HepG2 (cell line): ENCODE results near the gene OR1I1. TPM values are rescaled to one million over a fixed set of nuclear protein-coding genes. Genes with fewer than 3 reads are reported as not detected.

Source experiments
- BCL6 ChIP-seq: IDR thresholded peaks from 2 replicates; pipeline ENCODE4 v1.6.1; 2016; ENCODE audit warnings: missing genetic modification reagents, missing compliant biosample characterization
- DPF2 ChIP-seq: sonication (generic); formaldehyde crosslinking; IDR thresholded peaks from 2 replicates; pipeline ENCODE4 v1.4.0; 2020; ENCODE audit warnings: mild to moderate bottlenecking, low read depth, missing genetic modification reagents, borderline replicate concordance
- ELF1 ChIP-seq: sonication (generic); formaldehyde crosslinking; IDR thresholded peaks from 2 replicates; pipeline ENCODE4 v1.4.0; 2020; ENCODE audit warnings: missing genetic modification reagents
- ERF ChIP-seq: IDR thresholded peaks from 2 replicates; pipeline ENCODE4 v1.6.1; 2018; ENCODE audit warnings: missing biosample characterization, missing genetic modification reagents
- JDP2 ChIP-seq: sonication (generic); formaldehyde crosslinking; IDR thresholded peaks from 2 replicates; pipeline ENCODE4 v1.8.1; 2022; ENCODE audit warnings: missing genetic modification reagents, borderline replicate concordance
- KLF6 ChIP-seq: IDR thresholded peaks from 2 replicates; pipeline ENCODE4 v1.8.0; 2016; ENCODE audit warnings: missing biosample characterization, missing genetic modification reagents
- MXD4 ChIP-seq: IDR thresholded peaks from 2 replicates; pipeline ENCODE4 v1.6.1; 2016; ENCODE audit warnings: mild to moderate bottlenecking, missing biosample characterization, missing genetic modification reagents
- NCOR1 ChIP-seq: fragments of 200-600 bp; sonication (generic); IDR thresholded peaks from 2 replicates; pipeline ENCODE4 v1.7.0; 2017; ENCODE audit warnings: antibody characterized with exemption, low read length, borderline replicate concordance
- POGZ ChIP-seq: sonication (generic); formaldehyde crosslinking; IDR thresholded peaks from 2 replicates; pipeline ENCODE4 v1.4.0; 2020; ENCODE audit warnings: mild to moderate bottlenecking, missing genetic modification reagents
- RNF2 ChIP-seq: fragments of 450-650 bp; conservative IDR thresholded peaks from 2 replicates; pipeline ENCODE4 v1.6.1; 2016; ENCODE audit warnings: low read depth
- SP2 ChIP-seq: sonication (generic); formaldehyde crosslinking; IDR thresholded peaks from 2 replicates; pipeline ENCODE4 v1.5.1; 2020; ENCODE audit warnings: mild to moderate bottlenecking, missing genetic modification reagents
- ZNF143 ChIP-seq: sonication (generic); formaldehyde crosslinking; IDR thresholded peaks from 2 replicates; pipeline ENCODE4 v1.4.0; 2020; ENCODE audit warnings: missing genetic modification reagents
- ZNF367 ChIP-seq: sonication (generic); formaldehyde crosslinking; IDR thresholded peaks from 2 replicates; pipeline ENCODE4 v1.4.0; 2020; ENCODE audit warnings: missing genetic modification reagents, borderline replicate concordance
- ZNF547 ChIP-seq: sonication (generic); formaldehyde crosslinking; IDR thresholded peaks from 2 replicates; pipeline ENCODE4 v1.5.1; 2020; ENCODE audit warnings: mild to moderate bottlenecking, missing genetic modification reagents
- ZNF564 ChIP-seq: sonication (generic); formaldehyde crosslinking; IDR thresholded peaks from 2 replicates; pipeline ENCODE4 v1.8.1; 2023; ENCODE audit warnings: mild to moderate bottlenecking, missing genetic modification reagents
- ZNF616 ChIP-seq: sonication (generic); formaldehyde crosslinking; IDR thresholded peaks from 2 replicates; pipeline ENCODE4 v1.5.0; 2020; ENCODE audit warnings: low read depth, mild to moderate bottlenecking, missing genetic modification reagents
- ZSCAN29 ChIP-seq: sonication (generic); formaldehyde crosslinking; conservative IDR thresholded peaks from 2 replicates; pipeline ENCODE4 v1.4.0; 2020; ENCODE audit warnings: mild to moderate bottlenecking, missing genetic modification reagents
- ZSCAN9 ChIP-seq: IDR thresholded peaks from 2 replicates; pipeline ENCODE4 v1.6.1; 2016; ENCODE audit warnings: borderline replicate concordance
- polyA plus RNA-seq, 8 experiments: library from polyadenylated mRNA; depleted of rRNA in 3 of 8; stranded (reverse) in 7 of 8; unstranded in 1 of 8; fragments of >200 nt; fragmentation: Illumina TruSeq in 4 of 8; extraction: Trizol in 4 of 8; gene quantifications; 2 replicates each; pipeline versions ENCODE4 v1.2.1 to v1.2.3, GENCODE V29; 2011 to 2016; ENCODE audit warnings: low read depth in 4 of 8, missing spikeins in 1 of 8, mixed read lengths in 1 of 8; ENCODE audit not compliant: insufficient read depth in 1 of 8
- total RNA-seq, 5 experiments: library from RNA; depleted of rRNA; stranded (reverse); fragments of >200 nt; fragmentation: Illumina TruSeq; extraction: Trizol; gene quantifications; 2 replicates each; pipeline ENCODE4 v1.2.3, GENCODE V29; 2016; ENCODE audit warnings: low read depth in 1 of 5
- TF ChIP-seq, protein P1 (sequence below): sonication (generic); formaldehyde crosslinking; IDR thresholded peaks from 2 replicates; pipeline ENCODE4 v1.4.0; 2020; ENCODE audit warnings: missing genetic modification reagents, borderline replicate concordance
- TF ChIP-seq, protein P2 (sequence below): sonication (generic); formaldehyde crosslinking; IDR thresholded peaks from 2 replicates; pipeline ENCODE4 v1.5.1; 2020; ENCODE audit warnings: mild to moderate bottlenecking, missing genetic modification reagents, moderate library complexity
- TF ChIP-seq, protein P3 (sequence below): IDR thresholded peaks from 2 replicates; pipeline ENCODE4 v1.6.1; 2016; ENCODE audit warnings: mild to moderate bottlenecking, missing biosample characterization, missing genetic modification reagents
- TF ChIP-seq, protein P4 (sequence below): sonication (generic); formaldehyde crosslinking; IDR thresholded peaks from 2 replicates; pipeline ENCODE4 v1.4.0; 2020; ENCODE audit warnings: missing genetic modification reagents, low read depth, mild to moderate bottlenecking, borderline replicate concordance
- TF ChIP-seq, protein P5 (sequence below): sonication (generic); formaldehyde crosslinking; IDR thresholded peaks from 2 replicates; pipeline ENCODE4 v1.4.0; 2020; ENCODE audit warnings: mild to moderate bottlenecking, missing genetic modification reagents

The OR1I1 gene
- total and polyA plus RNA-seq, 2 of the 13 experiments (the other 11 are each of a cell fraction or from before 2014, with no cell fraction given), result not detected

DNA sequence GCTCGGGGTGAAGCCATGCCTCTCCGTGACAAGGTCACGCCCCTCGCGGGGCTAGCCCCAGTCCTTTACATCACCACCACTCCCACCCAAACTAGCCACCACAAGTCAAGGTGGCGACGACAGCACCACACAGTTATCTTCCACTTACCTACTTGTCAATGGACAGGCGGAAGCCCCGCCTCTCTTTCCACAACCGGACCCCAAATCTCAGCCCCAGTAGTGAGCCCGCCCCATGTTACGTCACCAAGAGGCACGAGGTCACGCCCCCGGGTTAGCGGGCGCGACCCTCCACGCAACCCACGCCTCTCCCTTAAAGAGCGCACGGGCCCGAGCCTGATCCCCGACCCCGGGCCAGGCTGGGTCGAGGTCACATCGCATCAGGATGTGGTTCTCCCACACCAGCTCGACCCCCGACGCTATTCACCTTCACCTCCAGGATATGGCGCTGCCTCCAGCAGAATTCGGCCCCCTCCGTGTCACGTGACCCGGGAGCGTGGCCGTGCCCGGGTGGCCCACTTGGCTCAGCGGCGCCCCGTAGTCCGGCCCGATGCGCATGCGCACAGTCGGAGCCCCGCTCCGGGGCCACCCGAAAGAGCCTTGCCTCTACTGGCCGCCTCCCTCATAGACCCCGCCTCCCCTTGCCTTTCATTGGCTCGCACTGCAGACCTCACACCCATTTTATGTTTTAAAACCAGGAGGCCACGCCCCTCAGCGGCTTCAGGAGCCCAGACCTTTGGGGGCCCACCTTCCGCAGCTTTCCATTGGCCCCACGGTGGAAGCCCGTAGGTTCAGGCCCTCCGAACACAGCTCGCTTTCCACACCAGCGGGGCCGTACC, 43.4 kb downstream of the OR1I1 start (continued):
- TF ChIP-seq MXD4 (no peak; the same call in 1 of the 2 replicates), ZNF367 (CRISPR knock-in tag) (no peak), ZNF616 (no peak), RNF2 (peak; percentile 87), NCOR1 (no peak), KLF6 (CRISPR knock-in tag) (no peak), DPF2 (no peak), BCL6 (CRISPR knock-in tag) (no peak), ERF (CRISPR knock-in tag) (peak; percentile 66; the same call in 1 of the 2 replicates), SP2 (CRISPR knock-in tag) (peak; percentile 88), ZNF564 (CRISPR knock-in tag) (0 out of 2 replicates have a peak, but pooled peaks have one; percentile 59), ELF1 (peak; percentile 4; the same call in 1 of the 2 replicates), ZNF547 (CRISPR knock-in tag) (peak; percentile 73), ZSCAN9 (CRISPR knock-in tag) (peak; percentile 8; the same call in 1 of the 2 replicates), JDP2 (no peak), POGZ (CRISPR knock-in tag) (peak; percentile 81), ZNF143 (CRISPR knock-in tag) (0 out of 2 replicates have a peak, but pooled peaks have one; percentile 28), ZSCAN29 (no peak)
- TF ChIP-seq, protein P1, sequence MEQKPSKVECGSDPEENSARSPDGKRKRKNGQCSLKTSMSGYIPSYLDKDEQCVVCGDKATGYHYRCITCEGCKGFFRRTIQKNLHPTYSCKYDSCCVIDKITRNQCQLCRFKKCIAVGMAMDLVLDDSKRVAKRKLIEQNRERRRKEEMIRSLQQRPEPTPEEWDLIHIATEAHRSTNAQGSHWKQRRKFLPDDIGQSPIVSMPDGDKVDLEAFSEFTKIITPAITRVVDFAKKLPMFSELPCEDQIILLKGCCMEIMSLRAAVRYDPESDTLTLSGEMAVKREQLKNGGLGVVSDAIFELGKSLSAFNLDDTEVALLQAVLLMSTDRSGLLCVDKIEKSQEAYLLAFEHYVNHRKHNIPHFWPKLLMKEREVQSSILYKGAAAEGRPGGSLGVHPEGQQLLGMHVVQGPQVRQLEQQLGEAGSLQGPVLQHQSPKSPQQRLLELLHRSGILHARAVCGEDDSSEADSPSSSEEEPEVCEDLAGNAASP (CRISPR knock-in tag), result peak; percentile 10; the same call in 1 of the 2 replicates
- TF ChIP-seq, protein P2, sequence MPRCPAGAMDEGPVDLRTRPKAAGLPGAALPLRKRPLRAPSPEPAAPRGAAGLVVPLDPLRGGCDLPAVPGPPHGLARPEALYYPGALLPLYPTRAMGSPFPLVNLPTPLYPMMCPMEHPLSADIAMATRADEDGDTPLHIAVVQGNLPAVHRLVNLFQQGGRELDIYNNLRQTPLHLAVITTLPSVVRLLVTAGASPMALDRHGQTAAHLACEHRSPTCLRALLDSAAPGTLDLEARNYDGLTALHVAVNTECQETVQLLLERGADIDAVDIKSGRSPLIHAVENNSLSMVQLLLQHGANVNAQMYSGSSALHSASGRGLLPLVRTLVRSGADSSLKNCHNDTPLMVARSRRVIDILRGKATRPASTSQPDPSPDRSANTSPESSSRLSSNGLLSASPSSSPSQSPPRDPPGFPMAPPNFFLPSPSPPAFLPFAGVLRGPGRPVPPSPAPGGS, result 0 out of 2 replicates have a peak, but pooled peaks have one; percentile 57
- TF ChIP-seq, protein P3, sequence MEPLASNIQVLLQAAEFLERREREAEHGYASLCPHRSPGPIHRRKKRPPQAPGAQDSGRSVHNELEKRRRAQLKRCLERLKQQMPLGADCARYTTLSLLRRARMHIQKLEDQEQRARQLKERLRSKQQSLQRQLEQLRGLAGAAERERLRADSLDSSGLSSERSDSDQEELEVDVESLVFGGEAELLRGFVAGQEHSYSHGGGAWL (CRISPR knock-in tag), result peak; percentile 78; the same call in 1 of the 2 replicates
- TF ChIP-seq, protein P4, sequence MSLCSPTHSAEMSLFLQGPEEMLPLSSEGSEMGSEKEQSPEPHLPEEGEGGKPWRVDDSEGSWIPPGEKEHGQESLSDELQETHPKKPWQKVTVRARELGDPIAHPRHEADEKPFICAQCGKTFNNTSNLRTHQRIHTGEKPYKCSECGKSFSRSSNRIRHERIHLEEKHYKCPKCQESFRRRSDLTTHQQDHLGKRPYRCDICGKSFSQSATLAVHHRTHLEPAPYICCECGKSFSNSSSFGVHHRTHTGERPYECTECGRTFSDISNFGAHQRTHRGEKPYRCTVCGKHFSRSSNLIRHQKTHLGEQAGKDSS (CRISPR knock-in tag), result no peak; the same call in 1 of the 2 replicates
- TF ChIP-seq, protein P5, sequence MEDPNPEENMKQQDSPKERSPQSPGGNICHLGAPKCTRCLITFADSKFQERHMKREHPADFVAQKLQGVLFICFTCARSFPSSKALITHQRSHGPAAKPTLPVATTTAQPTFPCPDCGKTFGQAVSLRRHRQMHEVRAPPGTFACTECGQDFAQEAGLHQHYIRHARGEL (CRISPR knock-in tag), result peak; percentile 57; the same call in 1 of the 2 replicates
